ENCODE measurements around the gene PCLAF.
"Not testable (repeated sequence)": the region's sequence is repeated elsewhere in the genome, so short reads cannot be mapped to it uniquely, and the experiment has no call there.

PCLAF gene

GRCh38 chr15:64356710-64357040 is 24.6 kb downstream of the PCLAF start:
- DNase-seq: no peak

- peak; percentile 98 for DNase-seq
Observed at GRCh38 chr15:64355944-64356709, 25.1 kb downstream of the PCLAF start, which contains the start of gene CSNK1G1. TSS of gene CSNK1G1 (minus strand) at chr15:64356173. CDS start at chr15:64300499, 55,674 bp downstream.

- DNase-seq: no peak
Observed at GRCh38 chr15:64355348-64355943, 25.8 kb downstream of the PCLAF start.

GRCh38 chr15:64354688-64355344 is 26.4 kb downstream of the PCLAF start:
- DNase-seq: no peak

GRCh38 chr15:64351265-64351664 is 30.0 kb downstream of the PCLAF start:
- no peak for DNase-seq

GRCh38 chr15:64349375-64349774 is 31.9 kb downstream of the PCLAF start:
- DNase-seq: no peak

- no peak for DNase-seq
Observed at GRCh38 chr15:64348455-64348854, 32.8 kb downstream of the PCLAF start.

GRCh38 chr15:64346242-64346641 is 35.0 kb downstream of the PCLAF start:
- DNase-seq: not testable (repeated sequence)

- no peak for DNase-seq
Observed at GRCh38 chr15:64344651-64345294, 36.5 kb downstream of the PCLAF start.

- no peak for DNase-seq
Observed at GRCh38 chr15:64343841-64344240, 37.4 kb downstream of the PCLAF start.

- no peak for DNase-seq
Observed at GRCh38 chr15:64343222-64343621, 38.0 kb downstream of the PCLAF start.

- no peak for DNase-seq
Observed at GRCh38 chr15:64341961-64342360, 39.3 kb downstream of the PCLAF start.

GRCh38 chr15:64340355-64340754 is 40.9 kb downstream of the PCLAF start:
- DNase-seq: no peak

- no peak for DNase-seq
Observed at GRCh38 chr15:64337761-64338160, 43.5 kb downstream of the PCLAF start.

GRCh38 chr15:64333986-64334929 is 47.0 kb downstream of the PCLAF start:
- no peak for DNase-seq

- DNase-seq: no peak
Observed at GRCh38 chr15:64333516-64333915, 47.7 kb downstream of the PCLAF start.

- not testable (repeated sequence) for DNase-seq
Observed at GRCh38 chr15:64331668-64332067, 49.6 kb downstream of the PCLAF start.

GRCh38 chr15:64326975-64327374 is 54.3 kb downstream of the PCLAF start:
- not testable (repeated sequence) for DNase-seq

GRCh38 chr15:64326458-64326857 is 54.8 kb downstream of the PCLAF start:
- DNase-seq: not testable (repeated sequence)

- no peak for DNase-seq
Observed at GRCh38 chr15:64324165-64324877, 56.9 kb downstream of the PCLAF start.

- no peak for DNase-seq
Observed at GRCh38 chr15:64315216-64315615, 66.0 kb downstream of the PCLAF start.

GRCh38 chr15:64314456-64314855 is 66.8 kb downstream of the PCLAF start:
- DNase-seq: no peak
